Transverse colon (tissue), 3 donors: ENCODE results near the gene RASSF1.

ENCODE experiments used
- POLR2A ChIP-seq: fragments of 450-650 bp; IDR thresholded peaks from one replicate; pipeline ENCODE4 v1.6.1; 2016; ENCODE audit warnings: antibody characterized with exemption, mild to moderate bottlenecking, moderate library complexity
- TF ChIP-seq, protein P1 (sequence below), 5 experiments: fragments of 200-600 bp in 3 of 5; fragments of 450-650 bp in 2 of 5; sonication (generic) in 3 of 5; IDR thresholded peaks; 1 replicate in 2 of 5; 2 replicates in 3 of 5; pipeline ENCODE4 v1.5.1; 2016 to 2017; ENCODE audit warnings: antibody characterized with exemption in 5 of 5, inconsistent platforms in 3 of 5, mild to moderate bottlenecking in 2 of 5, moderate library complexity in 1 of 5

DNA sequence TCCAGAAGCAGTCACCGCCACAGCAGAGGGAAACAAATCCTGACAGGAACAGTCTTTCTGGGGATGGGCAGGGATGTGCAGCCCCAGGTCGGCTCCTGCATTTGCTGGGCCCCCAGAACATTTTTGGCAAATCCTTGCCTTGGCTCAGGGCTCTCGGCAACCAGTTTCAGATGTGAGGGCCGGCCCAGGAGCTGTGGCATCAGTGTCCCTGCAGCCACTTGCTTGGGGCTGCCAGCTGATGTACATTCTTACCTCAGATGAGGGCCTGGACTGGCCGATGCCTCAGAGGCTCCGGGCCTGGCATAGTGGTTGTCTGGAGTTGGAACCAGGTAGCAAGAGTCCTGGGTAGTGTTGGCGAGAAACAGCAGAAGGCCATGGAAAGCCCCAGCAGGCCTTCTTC is 14.2 kb upstream of the RASSF1 start:
- TF ChIP-seq, protein P1, sequence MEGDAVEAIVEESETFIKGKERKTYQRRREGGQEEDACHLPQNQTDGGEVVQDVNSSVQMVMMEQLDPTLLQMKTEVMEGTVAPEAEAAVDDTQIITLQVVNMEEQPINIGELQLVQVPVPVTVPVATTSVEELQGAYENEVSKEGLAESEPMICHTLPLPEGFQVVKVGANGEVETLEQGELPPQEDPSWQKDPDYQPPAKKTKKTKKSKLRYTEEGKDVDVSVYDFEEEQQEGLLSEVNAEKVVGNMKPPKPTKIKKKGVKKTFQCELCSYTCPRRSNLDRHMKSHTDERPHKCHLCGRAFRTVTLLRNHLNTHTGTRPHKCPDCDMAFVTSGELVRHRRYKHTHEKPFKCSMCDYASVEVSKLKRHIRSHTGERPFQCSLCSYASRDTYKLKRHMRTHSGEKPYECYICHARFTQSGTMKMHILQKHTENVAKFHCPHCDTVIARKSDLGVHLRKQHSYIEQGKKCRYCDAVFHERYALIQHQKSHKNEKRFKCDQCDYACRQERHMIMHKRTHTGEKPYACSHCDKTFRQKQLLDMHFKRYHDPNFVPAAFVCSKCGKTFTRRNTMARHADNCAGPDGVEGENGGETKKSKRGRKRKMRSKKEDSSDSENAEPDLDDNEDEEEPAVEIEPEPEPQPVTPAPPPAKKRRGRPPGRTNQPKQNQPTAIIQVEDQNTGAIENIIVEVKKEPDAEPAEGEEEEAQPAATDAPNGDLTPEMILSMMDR (IDR thresholded peaks at IDR 0.05), result no peak
- TF ChIP-seq POLR2A, result no peak
